Karpas-422 (cell line): ENCODE data around the gene PLOD3. TPM values are rescaled to one million over a fixed set of nuclear protein-coding genes. Genes with fewer than 3 reads are reported as not detected.

ENCODE experiments used
- DNase-seq: peaks from one replicate; pipeline ENCODE4 v3.0.0-alpha.2; 2015
- H2AFZ ChIP-seq: fragments of 200-600 bp; sonication (generic); 2 replicates; pipeline ENCODE4 v1.6.1; 2014; ENCODE audit warnings: antibody characterized with exemption, low read length, mixed read lengths
- H3K27ac ChIP-seq: fragments of 200-600 bp; sonication (generic); 2 replicates; pipeline ENCODE4 v1.5.1; 2014; ENCODE audit warnings: mild to moderate bottlenecking, low read length, moderate library complexity
- H3K27me3 ChIP-seq: fragments of 200-600 bp; sonication (generic); 2 replicates; pipeline ENCODE4 v1.6.1; 2014; ENCODE audit warnings: low read length, mixed read lengths
- H3K36me3 ChIP-seq: fragments of 200-600 bp; sonication (generic); 2 replicates; pipeline ENCODE4 v1.6.1; 2014; ENCODE audit warnings: low read length, mixed read lengths; ENCODE audit not compliant: insufficient read depth
- H3K4me1 ChIP-seq: fragments of 200-600 bp; sonication (generic); 2 replicates; pipeline ENCODE4 v1.6.1; 2014; ENCODE audit warnings: mild to moderate bottlenecking, low read length, mixed read lengths
- H3K4me2 ChIP-seq: fragments of 200-600 bp; sonication (generic); 2 replicates; pipeline ENCODE4 v1.6.1; 2014; ENCODE audit warnings: low read length, low read depth, mild to moderate bottlenecking; ENCODE audit not compliant: poor library complexity, severe bottlenecking
- H3K4me3 ChIP-seq: fragments of 200-600 bp; sonication (generic); 2 replicates; pipeline ENCODE4 v1.5.1; 2014; ENCODE audit warnings: mild to moderate bottlenecking, antibody characterized with exemption, low read length, mixed read lengths
- H3K79me2 ChIP-seq: fragments of 200-600 bp; sonication (generic); 2 replicates; pipeline ENCODE4 v1.6.1; 2014; ENCODE audit warnings: mild to moderate bottlenecking, low read length, mixed read lengths
- H3K9ac ChIP-seq: fragments of 200-600 bp; sonication (generic); 2 replicates; pipeline ENCODE4 v1.6.0; 2014; ENCODE audit warnings: low read length
- H3K9me2 ChIP-seq: fragments of 200-600 bp; sonication (generic), shearing (Covaris generic); replicated peaks from 2 replicates; pipeline ENCODE4 v1.6.0; 2014; ENCODE audit warnings: mild to moderate bottlenecking, low read length, moderate library complexity; ENCODE audit not compliant: insufficient read depth
- H3K9me3 ChIP-seq: fragments of 300-700, 200-600 bp; sonication (generic); 2 replicates; pipeline ENCODE4 v1.6.1; 2014; ENCODE audit warnings: low read length, mixed read lengths
- H4K20me1 ChIP-seq: fragments of 200-600 bp; sonication (generic); 2 replicates; pipeline ENCODE4 v1.6.1; 2014; ENCODE audit warnings: mild to moderate bottlenecking, antibody characterized with exemption, low read length, low read depth; ENCODE audit not compliant: insufficient read depth
- small RNA-seq: library from RNA; depleted of rRNA; stranded (forward); fragments of <200 nt; gene quantifications from one replicate; pipeline ENCODE3, GENCODE V24; 2014
- total RNA-seq: library from RNA; depleted of rRNA; stranded (reverse); fragments of >200 nt; shearing (Covaris generic); gene quantifications from 2 replicates; pipeline ENCODE4 v1.2.3, GENCODE V29; 2014; ENCODE audit warnings: low replicate concordance; rRNA removed

Gene PLOD3
- total RNA-seq, 1 experiment from 2014 or later: 11.1 TPM

DNA sequence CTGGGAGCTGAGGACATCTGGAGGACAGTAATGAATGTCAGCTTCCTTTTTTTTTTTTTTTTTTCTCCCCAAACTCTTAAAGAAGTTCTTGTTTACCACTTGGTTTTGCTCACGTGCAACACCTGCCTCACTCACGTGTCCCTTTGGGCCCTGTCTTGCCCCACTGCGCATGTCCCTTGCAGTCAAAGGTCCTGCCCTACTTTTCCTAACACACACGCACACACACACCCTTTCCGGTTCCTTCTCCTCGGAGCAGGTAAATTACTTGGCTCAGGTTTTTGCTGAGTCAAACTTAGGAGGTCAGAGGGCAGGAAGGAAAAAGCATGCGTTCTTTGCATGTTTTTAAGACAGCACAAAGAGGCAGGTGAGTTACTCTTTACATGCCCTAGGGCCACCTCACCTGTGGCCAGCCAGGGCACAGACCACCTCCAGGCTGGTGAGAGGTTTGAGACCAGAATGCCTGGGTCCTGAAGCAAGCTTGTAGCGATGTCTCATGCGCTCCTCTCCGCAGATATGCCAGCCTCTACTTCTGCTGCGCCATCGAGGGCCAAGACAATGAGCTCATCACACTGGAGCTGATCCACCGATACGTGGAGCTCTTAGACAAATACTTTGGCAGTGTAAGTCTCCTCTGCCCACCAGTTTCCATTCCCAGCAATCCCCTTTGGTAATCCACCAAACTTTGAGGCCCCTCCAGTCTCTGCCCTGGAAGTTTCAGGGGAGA, 60.4 kb downstream of the PLOD3 start:
- Histone ChIP-seq H3K36me3 (peaks cover 4% of the 10 kb centered on the region; the same call in 1 of the 2 replicates), H3K4me3 (no peak overlapping the region), H4K20me1 (no peaks in the 10 kb centered on the region), H3K79me2 (peaks cover 24% of the 10 kb centered on the region), H3K9me2 (no peaks in the 10 kb centered on the region), H3K27ac (no peak overlapping the region), H3K9ac (no peak overlapping the region), H3K4me2 (no peak overlapping the region), H3K27me3 (no peaks in the 10 kb centered on the region), H3K4me1 (peaks cover 23% of the 10 kb centered on the region), H2AFZ (no peak overlapping the region), H3K9me3 (no peaks in the 10 kb centered on the region)
- no peak for DNase-seq

DNA sequence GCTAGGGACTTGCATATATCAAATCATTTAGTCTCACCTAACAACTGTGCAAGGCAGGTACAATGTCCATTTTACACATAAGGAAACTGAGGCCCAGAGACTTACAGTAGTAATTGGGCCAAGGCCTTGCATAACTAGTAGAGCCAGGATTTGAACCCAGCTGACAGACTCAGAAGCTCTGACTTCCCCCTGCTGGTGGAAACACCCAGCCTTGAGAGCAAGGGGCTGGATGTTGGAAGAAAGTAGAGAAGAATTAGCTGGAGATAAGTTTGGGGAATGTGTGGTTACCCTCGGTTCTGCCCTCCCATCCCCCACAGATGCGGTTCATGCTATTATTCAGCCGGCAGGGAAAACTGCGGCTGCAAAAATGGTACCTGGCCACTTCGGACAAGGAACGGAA, 61.1 kb downstream of the PLOD3 start:
- H4K20me1 ChIP-seq: no peaks in the 10 kb centered on the region
- no peak overlapping the region for H3K4me2 ChIP-seq
- H3K27ac ChIP-seq: no peak overlapping the region
- H3K27me3 ChIP-seq: no peaks in the 10 kb centered on the region
- no peak overlapping the region for H3K4me3 ChIP-seq
- H3K36me3 ChIP-seq: peaks cover 4% of the 10 kb centered on the region; the same call in 1 of the 2 replicates
- no peak overlapping the region for H3K9ac ChIP-seq
- DNase-seq: no peak
- H2AFZ ChIP-seq: no peak overlapping the region
- no peaks in the 10 kb centered on the region for H3K9me2 ChIP-seq
- peaks cover 24% of the 10 kb centered on the region for H3K79me2 ChIP-seq
- H3K4me1 ChIP-seq: peaks cover 21% of the 10 kb centered on the region
- no peaks in the 10 kb centered on the region for H3K9me3 ChIP-seq

Small RNA genes within 50 kb of the gene (small RNA-seq; reads per million reads assigned to genes)
- not detected for gene MIR4653

Other genes starting within 250 kb of the PLOD3 start
- not detected in 2 replicates for gene MUC12, start 248.0 kb downstream of the PLOD3 start, total RNA-seq
- gene MUC17, start 197.5 kb downstream of the PLOD3 start, total RNA-seq: not detected in 2 replicates
- gene TRIM56, start 132.1 kb downstream of the PLOD3 start, total RNA-seq: 8.1 and 14.0 TPM in 2 replicates
- gene SERPINE1, start 90.5 kb downstream of the PLOD3 start, total RNA-seq: not detected in 2 replicates
- 150 and 256 TPM in 2 replicates for gene AP1S1, start 63.1 kb downstream of the PLOD3 start, total RNA-seq
- gene VGF, start 52.0 kb downstream of the PLOD3 start, total RNA-seq: 0.86 and 1.4 TPM in 2 replicates
- gene NAT16, start 37.3 kb downstream of the PLOD3 start, total RNA-seq: not detected in 2 replicates
- gene MOGAT3, start 16.5 kb downstream of the PLOD3 start, total RNA-seq: not detected in 2 replicates
- gene ZNHIT1, start 584 bp upstream of the PLOD3 start, total RNA-seq: 50.9 and 116 TPM in 2 replicates
- 12.2 and 13.7 TPM in 2 replicates for gene CLDN15, start 20.2 kb upstream of the PLOD3 start, total RNA-seq
- gene FIS1, start 27.5 kb upstream of the PLOD3 start, total RNA-seq: 104 and 210 TPM in 2 replicates
- 29.7 and 39.1 TPM in 2 replicates for gene IFT22, start 104.2 kb upstream of the PLOD3 start, total RNA-seq
- not detected in 2 replicates for gene COL26A1, start 145.3 kb upstream of the PLOD3 start, total RNA-seq